B cell (primary cell): ENCODE results near the gene ZFP36L1. TPM values are rescaled to one million over a fixed set of nuclear protein-coding genes. Genes with fewer than 3 reads are reported as not detected.

Source experiments
- ATAC-seq: fragments of 200-7000 bp; cut with Tn5 transposase; one replicate; pipeline ENCODE4 v1.10.0; 2021; ENCODE audit warnings: low read depth, mild to moderate bottlenecking, moderate number of reproducible peaks, moderate library complexity
- CTCF ChIA-PET: fragments of 350-600 bp; sonication (Branson Sonifier 250); formaldehyde crosslinking; loops from one replicate; lab custom pipeline; 2021; ENCODE audit warnings: antibody characterized with exemption, inconsistent platforms; lab: Charles Lee
- POLR2A ChIA-PET: fragments of 350-600 bp; sonication (Branson Sonifier 250); formaldehyde crosslinking; loops from one replicate; lab custom pipeline; 2021; ENCODE audit warnings: antibody characterized with exemption; lab: Charles Lee
- DNase-seq: peaks from one replicate; pipeline ENCODE4 v3.0.0; 2013
- H2AFZ ChIP-seq: 2 replicates; pipeline ENCODE4 v1.6.1; 2012; ENCODE audit warnings: mild to moderate bottlenecking, low read depth, low read length; ENCODE audit not compliant: insufficient read depth, poor library complexity, severe bottlenecking
- H3K27ac ChIP-seq, 2 donors: 1 replicate in 1 of 2; 2 replicates in 1 of 2; pipeline ENCODE4 v1.5.1; 2012 to 2013; ENCODE audit warnings: low read length in 2 of 2, mild to moderate bottlenecking in 2 of 2, moderate library complexity in 1 of 2
- H3K27me3 ChIP-seq, 4 experiments: fragments of 200-600 bp in 1 of 4; sonication (generic) in 1 of 4; replicated peaks in 1 of 4; 1 replicate in 2 of 4; 2 replicates in 2 of 4; pipeline versions ENCODE4 v1.6.1 to v1.7.0; 2013 to 2016; ENCODE audit warnings: low read length in 3 of 4, mild to moderate bottlenecking in 2 of 4, mixed read lengths in 1 of 4, moderate library complexity in 1 of 4; ENCODE audit not compliant: insufficient read depth in 4 of 4, control insufficient read depth in 3 of 4; ENCODE audit errors: control extremely low read depth in 1 of 4
- H3K36me3 ChIP-seq, 2 experiments: replicated peaks in 1 of 2; 1 replicate in 1 of 2; 2 replicates in 1 of 2; pipeline versions ENCODE4 v1.6.1 to v1.7.1; 2013; ENCODE audit warnings: low read length in 1 of 2; ENCODE audit not compliant: insufficient read depth in 2 of 2, control insufficient read depth in 1 of 2; ENCODE audit errors: control extremely low read depth in 1 of 2, extremely low read depth in 1 of 2
- H3K4me1 ChIP-seq, 2 donors: fragments of 200-600 bp in 1 of 2; sonication (generic) in 1 of 2; 1 replicate in 1 of 2; 2 replicates in 1 of 2; pipeline versions ENCODE4 v1.5.1 to v1.6.1; 2013 to 2017; ENCODE audit warnings: low read length in 2 of 2; ENCODE audit not compliant: control insufficient read depth in 2 of 2, insufficient read depth in 2 of 2
- H3K4me2 ChIP-seq: replicated peaks from 2 replicates; pipeline ENCODE3; 2012; ENCODE audit warnings: mild to moderate bottlenecking, low read depth, low read length; ENCODE audit not compliant: poor library complexity, severe bottlenecking
- H3K4me3 ChIP-seq, 5 experiments: fragments of 200-600 bp in 1 of 5; sonication (generic) in 1 of 5; 1 replicate in 3 of 5; 2 replicates in 2 of 5; pipeline versions ENCODE4 v1.5.1 to v1.7.0; 2011 to 2016; ENCODE audit warnings: low read length in 4 of 5, mild to moderate bottlenecking in 4 of 5, low read depth in 2 of 5, control low read depth in 1 of 5, moderate library complexity in 1 of 5; ENCODE audit not compliant: insufficient read depth in 1 of 5; ENCODE audit errors: control extremely low read depth in 1 of 5, extremely low read depth in 1 of 5
- H3K79me2 ChIP-seq: fragments of 200-600 bp; sonication (generic); one replicate; pipeline ENCODE4 v1.6.0; 2016; ENCODE audit warnings: low read length; ENCODE audit not compliant: control insufficient read depth, insufficient read depth
- H3K9ac ChIP-seq: fragments of 200-600 bp; sonication (generic); 2 replicates; pipeline ENCODE4 v1.6.1; 2017; ENCODE audit warnings: mild to moderate bottlenecking, low read length, moderate library complexity
- H3K9me3 ChIP-seq, 3 donors: one replicate each; pipeline versions ENCODE4 v1.6.1 to v1.7.1; 2013; ENCODE audit warnings: low read length in 2 of 3; ENCODE audit not compliant: control insufficient read depth in 2 of 3, insufficient read depth in 1 of 3; ENCODE audit errors: control extremely low read depth in 1 of 3
- H4K20me1 ChIP-seq: 2 replicates; pipeline ENCODE4 v1.6.0; 2012; ENCODE audit warnings: mild to moderate bottlenecking, low read length; ENCODE audit not compliant: insufficient read depth, control insufficient read depth, poor library complexity, severe bottlenecking
- H3K27ac Mint-ChIP-seq: one replicate; pipeline ENCODE4 v1.8.0; 2021; ENCODE audit warnings: mixed read lengths
- H3K27me3 Mint-ChIP-seq: one replicate; pipeline ENCODE4 v1.8.0; 2021; ENCODE audit warnings: mixed read lengths
- H3K4me1 Mint-ChIP-seq: one replicate; pipeline ENCODE4 v1.8.0; 2021; ENCODE audit warnings: mixed read lengths
- H3K4me3 Mint-ChIP-seq: one replicate; pipeline ENCODE4 v1.8.0; 2021; ENCODE audit warnings: mixed read lengths
- H3K9me3 Mint-ChIP-seq: one replicate; pipeline ENCODE4 v1.8.0; 2022; ENCODE audit warnings: mixed read lengths; ENCODE audit not compliant: insufficient read depth
- EZH2 ChIP-seq: IDR thresholded peaks from 2 replicates; pipeline ENCODE4 v1.6.1; 2012; ENCODE audit warnings: borderline replicate concordance, low read depth, mild to moderate bottlenecking, moderate library complexity, low read length; ENCODE audit not compliant: insufficient read depth, poor library complexity, severe bottlenecking
- WGBS: methylation state at CpG from one replicate; pipeline ENCODE4 v1.1.5; 2013; ENCODE audit warnings: missing lambda C conversion rate; ENCODE audit not compliant: insufficient coverage; 5-methylcytosine and 5-hydroxymethylcytosine counted together
- intact Hi-C: fragments of 100-400 bp; cut with micrococcal nuclease; formaldehyde crosslinking; loops from one replicate; pipeline ENCODE4 v1.10.0; 2022
- polyA plus RNA-seq: library from polyadenylated mRNA; depleted of rRNA; stranded (reverse); fragments of >200 nt; gene quantifications from 2 replicates; pipeline ENCODE4 v1.2.3, GENCODE V29; 2012
- total RNA-seq, 2 donors: library from RNA; stranded (reverse); fragments of 120-200 nt in 1 of 2; gene quantifications; 1 replicate in 1 of 2; 2 replicates in 1 of 2; pipeline versions ENCODE4 v1.2.3 to v1.2.4, GENCODE V29; 2013 to 2022
- TF ChIP-seq, protein P1 (sequence below): fragments of 200-600 bp; IDR thresholded peaks from one replicate; pipeline ENCODE4 v1.8.0; 2022; ENCODE audit warnings: antibody characterized with exemption, mild to moderate bottlenecking

The ZFP36L1 gene
- total and polyA plus RNA-seq, 2 donors (not counting 1 experiment from before 2014, with no cell fraction given) = 572 to 983 TPM

DNA sequence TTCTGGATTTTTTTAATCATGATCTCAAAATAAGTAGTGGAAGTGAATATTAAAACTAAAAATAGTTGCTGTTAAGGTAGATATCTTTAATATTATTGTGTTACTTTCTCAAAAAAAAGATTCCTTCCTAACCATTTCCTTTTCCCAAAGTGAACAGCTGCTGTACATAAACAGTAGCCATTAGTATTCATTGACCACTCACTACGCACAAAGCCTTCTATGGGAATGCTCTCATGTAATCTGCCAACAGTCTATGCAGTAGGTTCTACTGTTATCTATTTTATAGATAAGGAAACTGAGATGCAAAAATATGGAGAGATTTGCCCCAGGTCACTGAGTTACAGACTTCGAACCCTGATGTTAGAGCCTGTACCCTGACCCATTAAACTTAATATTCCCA is 32.1 kb downstream of the ZFP36L1 start:
- Histone ChIP-seq H3K27ac (no peak overlapping the region), H3K4me1 (peaks cover 22 to 25% of the 10 kb centered on the region in 2 donors), H3K4me2 (no peak overlapping the region), H3K27me3 (no peaks in the 10 kb centered on the region), H3K4me3 (no peak overlapping the region), H3K79me2 (no peaks in the 10 kb centered on the region), H3K9ac (no peak overlapping the region), H3K36me3 (no peaks in the 10 kb centered on the region), H3K9me3 (no peaks in the 10 kb centered on the region), H4K20me1 (no peaks in the 10 kb centered on the region), H2AFZ (no peak overlapping the region)
- CTCF ChIA-PET = no interaction called here
- peaks cover 20% of the 10 kb centered on the region for H3K4me1 Mint-ChIP-seq
- H3K27ac Mint-ChIP-seq = no peak overlapping the region
- DNase-seq (no peak), ATAC-seq (no peak)
- intact Hi-C loops = no loop called here
- no peaks in the 10 kb centered on the region for H3K27me3 Mint-ChIP-seq
- TF ChIP-seq, protein P1, sequence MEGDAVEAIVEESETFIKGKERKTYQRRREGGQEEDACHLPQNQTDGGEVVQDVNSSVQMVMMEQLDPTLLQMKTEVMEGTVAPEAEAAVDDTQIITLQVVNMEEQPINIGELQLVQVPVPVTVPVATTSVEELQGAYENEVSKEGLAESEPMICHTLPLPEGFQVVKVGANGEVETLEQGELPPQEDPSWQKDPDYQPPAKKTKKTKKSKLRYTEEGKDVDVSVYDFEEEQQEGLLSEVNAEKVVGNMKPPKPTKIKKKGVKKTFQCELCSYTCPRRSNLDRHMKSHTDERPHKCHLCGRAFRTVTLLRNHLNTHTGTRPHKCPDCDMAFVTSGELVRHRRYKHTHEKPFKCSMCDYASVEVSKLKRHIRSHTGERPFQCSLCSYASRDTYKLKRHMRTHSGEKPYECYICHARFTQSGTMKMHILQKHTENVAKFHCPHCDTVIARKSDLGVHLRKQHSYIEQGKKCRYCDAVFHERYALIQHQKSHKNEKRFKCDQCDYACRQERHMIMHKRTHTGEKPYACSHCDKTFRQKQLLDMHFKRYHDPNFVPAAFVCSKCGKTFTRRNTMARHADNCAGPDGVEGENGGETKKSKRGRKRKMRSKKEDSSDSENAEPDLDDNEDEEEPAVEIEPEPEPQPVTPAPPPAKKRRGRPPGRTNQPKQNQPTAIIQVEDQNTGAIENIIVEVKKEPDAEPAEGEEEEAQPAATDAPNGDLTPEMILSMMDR = no peak
- TF ChIP-seq EZH2 = no peak
- no peaks in the 10 kb centered on the region for H3K9me3 Mint-ChIP-seq
- no peak overlapping the region for H3K4me3 Mint-ChIP-seq
- WGBS = no CpG with 5 or more reads among the region's 2 CpGs
- POLR2A ChIA-PET = interaction anchor here (1.2 kb wide), 1 partner anchor 28 kb away, joined by 4 read pairs; no protein-coding TSS in a partner anchor

DNA sequence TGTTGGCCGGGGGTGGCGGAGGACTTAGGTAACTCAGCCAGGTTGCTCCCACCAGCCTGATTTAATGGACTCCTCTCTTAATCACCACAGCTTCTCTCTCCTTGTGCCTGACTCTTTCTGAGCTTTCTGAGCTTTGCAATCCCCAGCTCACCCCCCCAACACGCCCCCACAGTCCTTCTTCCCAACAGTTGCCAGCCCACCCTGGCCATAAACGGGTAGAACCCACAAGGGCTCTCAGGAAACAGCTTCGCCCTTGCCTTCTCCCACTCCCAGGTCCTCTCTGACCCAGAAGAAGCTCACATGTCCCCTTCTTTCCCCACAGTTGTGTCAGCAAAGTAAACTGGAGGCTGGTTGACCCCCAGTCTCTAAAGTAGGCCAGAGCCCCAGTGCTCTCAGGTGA is 32.9 kb downstream of the ZFP36L1 start:
- no peak overlapping the region for H2AFZ ChIP-seq
- TF ChIP-seq, protein P1 = no peak
- TF ChIP-seq EZH2 = no peak
- peaks cover 27% of the 10 kb centered on the region in 2 donors for H3K4me1 ChIP-seq
- intact Hi-C loops = no loop called here
- 82% methylated on average over 5 of the region's 5 CpGs for WGBS
- no peaks in the 10 kb centered on the region for H3K27me3 ChIP-seq
- Mint-ChIP-seq H3K9me3 (no peaks in the 10 kb centered on the region), H3K27me3 (no peaks in the 10 kb centered on the region), H3K4me1 (peaks cover 23% of the 10 kb centered on the region), H3K27ac (no peak overlapping the region), H3K4me3 (no peak overlapping the region)
- DNase-seq = no peak
- ChIA-PET CTCF (no interaction called here), POLR2A (interaction anchor here (0.5 kb wide), 1 partner anchor 132 kb away, joined by 5 read pairs; no protein-coding TSS in a partner anchor)
- H3K79me2 ChIP-seq = no peaks in the 10 kb centered on the region
- no peak overlapping the region for H3K9ac ChIP-seq
- H3K9me3 ChIP-seq = no peaks in the 10 kb centered on the region
- no peaks in the 10 kb centered on the region for H3K36me3 ChIP-seq
- no peaks in the 10 kb centered on the region for H4K20me1 ChIP-seq
- no peak overlapping the region for H3K4me3 ChIP-seq
- H3K4me2 ChIP-seq = no peak overlapping the region
- no peak overlapping the region for H3K27ac ChIP-seq
- no peak for ATAC-seq
